HG02981 (cell line): ENCODE data around the gene SLC16A10.
"Not testable (repeated sequence)": the region's sequence is repeated elsewhere in the genome, so short reads cannot be mapped to it uniquely, and the experiment has no call there.

Source experiments
- ATAC-seq: cut with Tn5 transposase; IDR thresholded peaks from one replicate; pipeline ENCODE4 v1.9.1; 2021; ENCODE audit warnings: mild to moderate bottlenecking, moderate library complexity; ENCODE audit not compliant: unreplicated experiment

SLC16A10 gene

DNA sequence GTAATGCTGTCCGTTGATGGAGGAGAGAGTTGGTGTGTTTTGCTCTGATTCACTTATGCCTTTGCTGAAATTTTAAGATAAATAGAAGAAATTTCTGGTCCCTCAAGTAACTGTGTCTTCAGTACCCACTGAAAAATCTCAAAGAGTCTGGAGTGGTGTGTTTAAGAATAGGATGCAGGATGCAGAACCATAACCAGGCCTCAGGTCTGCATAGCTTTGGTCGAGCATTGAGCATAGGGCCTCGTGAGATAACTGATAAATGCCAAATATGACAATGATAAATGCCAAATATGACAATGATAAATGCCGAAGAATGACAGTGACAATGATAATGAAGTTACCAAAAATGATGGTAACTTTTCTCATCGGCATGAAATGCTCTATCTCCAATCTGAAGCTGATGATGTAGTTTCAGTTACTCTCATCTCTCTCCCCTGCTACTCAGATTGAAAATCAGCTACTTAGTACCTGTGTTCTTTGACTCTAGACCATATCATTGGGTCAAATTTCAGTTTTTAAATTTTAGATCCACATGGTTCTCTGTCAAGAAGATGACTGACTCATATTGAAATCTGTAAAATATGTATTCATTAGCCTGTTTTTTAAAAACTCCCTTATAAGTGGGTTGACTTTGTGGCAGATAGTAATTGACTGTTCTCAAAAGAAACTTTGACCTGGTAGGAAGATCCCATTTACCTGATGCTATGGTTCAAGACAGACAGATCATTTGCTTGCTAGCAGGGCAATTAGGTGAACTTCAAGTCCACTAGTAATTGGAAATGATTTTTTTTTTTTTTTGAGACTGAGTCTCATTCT lies 96.6 kb downstream of the SLC16A10 start:
- peak; percentile 72 for ATAC-seq

DNA sequence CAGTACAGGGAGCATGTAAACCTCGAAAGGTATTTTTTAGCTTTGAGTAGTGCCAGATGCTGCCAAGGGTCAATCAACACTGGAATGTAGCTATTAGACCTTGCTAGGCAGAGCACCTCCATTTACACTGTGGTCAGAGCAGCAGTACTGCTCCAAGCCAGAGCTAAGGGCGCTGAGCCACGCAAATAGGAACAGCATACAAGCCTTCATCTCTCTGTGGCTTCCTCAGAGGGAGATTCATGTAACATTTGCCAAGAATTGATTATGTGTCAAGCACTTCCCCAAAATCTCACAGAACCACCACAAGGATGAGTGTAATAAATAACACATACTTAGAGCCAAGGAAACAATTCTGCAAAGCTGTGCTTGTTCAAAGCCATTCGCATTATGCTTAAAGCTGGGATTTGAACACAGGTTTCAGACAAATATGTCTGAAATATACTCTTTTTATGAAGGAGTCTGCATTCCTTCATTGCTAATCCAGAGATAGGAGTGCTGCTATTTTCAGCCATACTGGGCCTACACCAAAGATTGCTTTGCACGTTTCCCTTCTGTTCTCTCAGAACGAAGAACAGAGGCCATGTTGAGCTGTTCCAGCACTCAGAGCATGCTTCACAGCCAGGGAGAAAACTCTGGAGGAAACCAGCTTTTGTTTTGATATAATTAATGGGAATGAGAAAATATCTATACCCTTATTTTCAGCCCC lies 97.7 kb downstream of the SLC16A10 start:
- ATAC-seq = no peak

DNA sequence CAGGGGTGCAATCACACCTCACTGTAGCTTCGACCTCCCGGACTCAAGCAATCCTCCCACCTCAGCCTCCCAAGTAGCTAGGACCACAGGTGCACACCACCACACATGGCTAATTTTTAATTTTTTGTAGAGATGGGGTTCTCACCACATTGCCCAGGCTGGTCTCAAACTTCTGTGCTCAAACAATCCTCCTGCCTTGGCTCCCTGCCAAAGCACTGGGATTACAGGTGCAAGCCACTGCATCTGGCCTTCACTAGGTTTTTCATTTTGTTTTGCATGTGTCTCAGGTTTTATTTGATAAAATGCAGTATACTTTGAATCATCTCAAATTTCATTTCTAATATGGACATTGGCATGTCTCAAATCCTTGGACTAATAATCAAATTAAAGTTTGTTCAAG lies 98.7 kb downstream of the SLC16A10 start:
- ATAC-seq = no peak

GRCh38 chr6:111187874-111188273 lies 100.6 kb downstream of the SLC16A10 start:
- no peak for ATAC-seq

DNA sequence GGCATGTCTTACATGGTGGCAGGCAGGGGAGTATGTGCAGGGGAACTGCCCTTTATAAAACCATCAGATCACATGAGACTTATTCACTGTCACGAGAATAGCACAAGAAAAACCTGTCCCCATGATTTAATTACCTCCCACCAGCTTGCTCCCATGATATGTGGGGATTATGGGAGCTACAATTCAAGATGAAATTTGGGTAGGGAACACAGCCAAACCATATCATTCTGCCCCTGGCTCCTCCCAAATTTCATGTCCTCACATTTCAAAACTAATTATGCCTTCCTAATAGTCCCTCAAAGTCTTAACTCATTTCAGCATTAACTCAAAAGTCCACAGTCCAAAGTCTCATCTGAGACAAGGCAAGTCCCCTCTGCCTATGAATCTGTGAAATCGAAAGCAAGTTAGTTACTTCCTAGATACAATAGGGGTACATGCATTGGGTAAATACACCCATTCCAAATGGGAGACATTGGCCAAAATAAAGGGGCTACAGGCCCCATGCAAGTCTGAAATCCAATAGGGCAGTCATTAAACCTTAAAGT lies 102.4 kb downstream of the SLC16A10 start:
- ATAC-seq = not testable (repeated sequence)

DNA sequence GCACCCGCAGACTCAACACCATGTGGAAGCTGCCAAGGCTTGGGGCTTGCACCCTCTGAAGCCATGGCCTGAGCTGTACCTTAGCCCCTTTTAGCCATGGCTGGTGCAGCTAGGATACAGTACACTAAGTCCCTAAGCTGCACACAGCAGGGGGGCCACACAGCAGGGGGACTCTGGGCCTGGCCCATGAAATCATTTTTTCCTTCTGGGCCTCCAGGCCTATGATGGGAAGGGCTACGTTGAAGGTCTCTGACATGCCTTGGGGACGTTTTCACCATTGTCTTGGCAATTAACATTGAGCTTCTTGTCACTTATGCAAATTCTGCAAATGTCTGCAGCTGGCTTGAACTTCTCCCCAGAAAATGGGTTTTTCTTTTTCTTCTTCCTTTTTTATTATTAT lies 103.3 kb downstream of the SLC16A10 start:
- ATAC-seq = no peak

DNA sequence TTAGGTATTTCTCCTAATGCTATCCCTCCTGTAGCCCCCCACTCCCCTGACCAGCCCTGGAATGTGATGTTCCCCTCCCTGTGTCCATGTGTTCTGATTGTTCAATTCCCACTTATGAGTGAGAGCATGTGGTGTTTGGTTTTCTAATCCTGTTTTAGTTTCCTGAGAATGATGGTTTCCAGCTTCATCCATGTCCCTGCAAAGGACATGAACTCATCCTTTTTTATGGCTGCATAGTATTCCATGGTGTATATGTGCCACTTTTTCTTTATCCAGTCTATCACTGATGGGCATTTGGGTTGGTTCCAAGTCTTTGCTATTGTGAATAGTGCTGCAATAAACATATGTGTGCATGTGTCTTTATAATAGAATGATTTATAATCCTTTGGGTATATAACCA lies 103.8 kb downstream of the SLC16A10 start:
- ATAC-seq = not testable (repeated sequence)

DNA sequence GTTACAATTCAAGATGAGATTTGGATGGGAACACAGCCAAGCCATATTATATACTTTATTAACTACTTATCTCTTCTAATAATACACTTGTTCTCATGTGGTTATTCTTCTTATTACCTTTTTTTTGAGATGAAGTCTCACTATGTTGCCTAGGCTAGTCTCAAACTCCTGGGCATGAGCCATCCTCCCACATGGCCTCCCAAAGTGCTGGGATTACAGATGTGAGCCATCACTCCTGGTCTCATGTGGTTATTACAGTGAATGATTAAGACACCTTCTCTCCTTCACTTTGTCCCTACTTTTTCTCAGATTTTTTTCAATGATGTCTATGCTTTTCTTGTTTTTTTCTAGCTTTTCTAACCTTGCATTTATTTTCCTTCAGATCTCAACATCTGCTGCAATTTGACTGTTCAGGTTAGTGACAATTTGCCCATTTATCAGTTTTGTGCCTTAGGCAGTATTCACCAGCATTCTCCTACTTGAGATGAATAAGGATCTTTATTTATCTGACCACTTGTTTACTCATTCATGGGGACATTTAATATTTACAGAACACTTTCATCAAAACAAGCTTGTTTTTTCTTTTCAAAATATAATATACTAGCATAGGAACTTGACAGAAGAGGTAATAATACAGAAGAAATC lies 105.7 kb downstream of the SLC16A10 start:
- no peak for ATAC-seq

DNA sequence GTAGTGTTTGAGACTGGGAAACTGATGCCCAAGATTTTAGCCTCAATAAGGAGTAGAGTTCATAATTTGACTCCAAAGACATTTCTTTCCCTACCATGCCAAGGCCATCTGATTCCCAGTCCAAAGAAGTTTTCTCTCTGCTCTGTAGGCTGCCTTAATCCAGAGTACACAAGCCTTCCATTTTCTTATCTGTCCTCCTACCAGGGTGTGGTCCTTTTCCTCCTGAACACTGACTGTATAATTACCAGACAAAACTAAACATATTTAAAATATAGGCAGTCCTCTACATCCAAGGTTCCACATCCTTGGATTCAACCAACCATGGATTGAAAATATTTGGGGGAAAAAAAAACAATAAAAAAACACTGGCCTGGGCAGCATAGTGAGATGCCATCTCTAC lies 108.4 kb downstream of the SLC16A10 start:
- ATAC-seq = no peak

- no peak for ATAC-seq
Measured at GRCh38 chr6:111198841-111199240, 111.5 kb downstream of the SLC16A10 start.

- no peak for ATAC-seq
Measured at GRCh38 chr6:111199935-111200334, 112.6 kb downstream of the SLC16A10 start.

- no peak for ATAC-seq
Measured at GRCh38 chr6:111200350-111201243, 113.3 kb downstream of the SLC16A10 start.

GRCh38 chr6:111201244-111201554 lies 113.9 kb downstream of the SLC16A10 start:
- ATAC-seq = no peak

DNA sequence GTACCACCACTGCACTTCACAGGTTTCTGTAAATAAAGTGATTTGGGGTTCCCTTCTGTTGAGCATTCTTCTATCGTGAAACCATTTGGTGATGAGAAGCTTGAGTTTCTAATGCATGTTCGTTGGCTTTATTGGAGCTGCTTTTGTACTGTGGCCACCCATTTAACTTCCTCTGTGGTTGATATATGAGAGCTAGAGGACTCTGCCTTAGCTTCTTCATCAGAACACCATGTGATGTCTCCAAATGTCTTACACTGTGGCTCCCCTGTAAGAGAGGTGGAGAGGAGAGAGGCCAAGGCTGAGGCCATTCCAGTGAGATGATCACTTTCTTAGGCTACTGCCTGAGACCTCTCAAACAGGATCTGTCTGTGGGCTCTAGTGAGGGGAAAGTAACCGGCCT lies 114.5 kb downstream of the SLC16A10 start:
- ATAC-seq = no peak

GRCh38 chr6:111203539-111203938 lies 116.2 kb downstream of the SLC16A10 start:
- ATAC-seq = not testable (repeated sequence)

- ATAC-seq = no peak
Measured at GRCh38 chr6:111204305-111204704, 117.0 kb downstream of the SLC16A10 start.

- no peak for ATAC-seq
Measured at GRCh38 chr6:111204881-111205280, 117.6 kb downstream of the SLC16A10 start.

- no peak for ATAC-seq
Measured at GRCh38 chr6:111205502-111205901, 118.2 kb downstream of the SLC16A10 start.

DNA sequence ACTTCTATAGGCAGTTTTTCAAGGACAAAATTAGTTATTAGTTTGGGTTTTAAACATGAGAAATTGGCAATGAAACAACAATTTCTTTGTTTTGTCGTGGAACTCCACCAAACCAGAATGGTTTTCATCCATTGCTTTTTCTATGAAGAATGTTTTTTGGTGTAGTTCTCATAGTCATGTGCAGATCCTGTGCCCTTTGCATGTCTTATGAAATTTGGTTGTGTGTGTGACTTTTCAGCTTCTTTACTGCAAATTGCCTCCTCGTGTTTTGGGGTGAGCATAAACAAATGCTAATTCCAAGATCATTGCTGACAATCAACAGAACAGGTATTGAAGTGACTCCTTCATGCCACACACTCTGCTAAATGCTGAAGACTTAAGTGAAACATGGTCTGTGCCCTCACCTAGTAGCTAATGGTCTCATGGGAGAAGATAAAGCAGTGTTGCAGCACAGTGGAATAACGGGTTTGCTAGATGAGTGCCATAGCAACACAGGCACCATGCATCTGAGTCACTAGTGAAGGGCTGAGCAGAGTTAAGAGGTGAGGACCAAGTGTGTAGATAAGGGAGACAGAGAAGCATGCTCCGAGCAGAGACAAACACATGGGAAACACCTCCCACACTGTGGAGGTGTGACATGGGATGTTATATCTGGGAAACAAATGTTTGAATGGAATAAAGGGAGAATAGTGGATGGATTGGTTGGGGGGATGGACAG lies 120.0 kb downstream of the SLC16A10 start:
- ATAC-seq = no peak

- no peak for ATAC-seq
Measured at GRCh38 chr6:111208933-111209332, 121.6 kb downstream of the SLC16A10 start.
